ENCODE measurements around the gene PRDX3.

DNA sequence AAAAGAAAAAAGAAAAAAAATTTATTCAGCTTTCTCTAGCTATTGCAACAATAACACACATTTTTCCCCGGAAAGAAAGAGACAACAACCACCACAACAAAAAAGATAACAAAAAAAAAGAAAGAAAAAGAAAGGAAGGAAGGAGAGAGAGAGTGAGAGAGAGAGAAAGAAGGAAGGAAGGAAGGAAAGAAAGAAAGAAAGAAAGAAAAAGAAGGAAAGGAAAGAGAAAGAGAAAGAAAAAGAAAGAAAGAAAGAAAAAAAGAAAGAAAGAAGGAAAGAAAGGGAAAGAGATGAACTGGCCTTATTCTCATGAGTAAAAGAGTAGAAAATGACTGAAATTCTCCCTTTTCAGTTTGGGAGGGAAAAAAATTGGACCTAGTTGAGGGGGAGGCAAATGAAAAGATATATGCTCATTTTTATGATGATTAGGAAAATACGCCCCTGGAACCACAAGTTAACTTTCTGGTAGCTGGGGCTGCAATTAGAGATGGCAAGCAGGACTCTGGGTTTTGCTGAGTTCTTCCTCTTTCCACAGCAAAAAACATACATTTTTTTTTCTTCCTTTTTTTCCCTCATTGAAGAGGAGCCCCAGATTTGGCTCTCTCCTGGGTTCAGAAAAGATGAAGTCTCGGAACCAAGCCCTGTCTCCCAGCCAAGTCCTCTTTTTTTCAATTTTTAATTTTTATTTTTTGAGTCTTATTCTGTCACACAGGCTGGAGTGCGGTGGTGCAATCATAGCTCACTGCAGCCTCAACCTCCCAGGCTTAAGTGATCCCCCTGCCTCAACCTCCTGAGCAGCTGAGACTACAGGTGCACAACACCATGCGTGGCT is 12.6 kb upstream of the PRDX3 start:
- TF ChIP-seq POLR2A (IDR thresholded peaks at IDR 0.05; ENCODE audit: extremely low read depth, insufficient read length), result no peak
- TF ChIP-seq, protein P1, sequence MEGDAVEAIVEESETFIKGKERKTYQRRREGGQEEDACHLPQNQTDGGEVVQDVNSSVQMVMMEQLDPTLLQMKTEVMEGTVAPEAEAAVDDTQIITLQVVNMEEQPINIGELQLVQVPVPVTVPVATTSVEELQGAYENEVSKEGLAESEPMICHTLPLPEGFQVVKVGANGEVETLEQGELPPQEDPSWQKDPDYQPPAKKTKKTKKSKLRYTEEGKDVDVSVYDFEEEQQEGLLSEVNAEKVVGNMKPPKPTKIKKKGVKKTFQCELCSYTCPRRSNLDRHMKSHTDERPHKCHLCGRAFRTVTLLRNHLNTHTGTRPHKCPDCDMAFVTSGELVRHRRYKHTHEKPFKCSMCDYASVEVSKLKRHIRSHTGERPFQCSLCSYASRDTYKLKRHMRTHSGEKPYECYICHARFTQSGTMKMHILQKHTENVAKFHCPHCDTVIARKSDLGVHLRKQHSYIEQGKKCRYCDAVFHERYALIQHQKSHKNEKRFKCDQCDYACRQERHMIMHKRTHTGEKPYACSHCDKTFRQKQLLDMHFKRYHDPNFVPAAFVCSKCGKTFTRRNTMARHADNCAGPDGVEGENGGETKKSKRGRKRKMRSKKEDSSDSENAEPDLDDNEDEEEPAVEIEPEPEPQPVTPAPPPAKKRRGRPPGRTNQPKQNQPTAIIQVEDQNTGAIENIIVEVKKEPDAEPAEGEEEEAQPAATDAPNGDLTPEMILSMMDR (IDR thresholded peaks at IDR 0.05; ENCODE audit: low read depth, low read length), result no peak
